ENCODE data around the gene SERPINF2. TPM values are rescaled to one million over a fixed set of nuclear protein-coding genes. Genes with fewer than 3 reads are reported as not detected.

SERPINF2 gene
- polyA plus RNA-seq, 1 of the 3 experiments (the other 2 are of a cell fraction), result 0.26 TPM

- TF ChIP-seq, protein P1, sequence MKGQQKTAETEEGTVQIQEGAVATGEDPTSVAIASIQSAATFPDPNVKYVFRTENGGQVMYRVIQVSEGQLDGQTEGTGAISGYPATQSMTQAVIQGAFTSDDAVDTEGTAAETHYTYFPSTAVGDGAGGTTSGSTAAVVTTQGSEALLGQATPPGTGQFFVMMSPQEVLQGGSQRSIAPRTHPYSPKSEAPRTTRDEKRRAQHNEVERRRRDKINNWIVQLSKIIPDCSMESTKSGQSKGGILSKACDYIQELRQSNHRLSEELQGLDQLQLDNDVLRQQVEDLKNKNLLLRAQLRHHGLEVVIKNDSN (IDR thresholded peaks at IDR 0.05; ENCODE audit: borderline replicate concordance, low read depth), result no peak
- TF ChIP-seq MXI1 (IDR thresholded peaks at IDR 0.05; ENCODE audit: low read depth, low read length), result no peak
Measured at GRCh38 chr17:1712271-1712670, 30.4 kb upstream of the SERPINF2 start (continued).

GRCh38 chr17:1713160-1713877, 29.4 kb upstream of the SERPINF2 start:
- POLR2A ChIA-PET, result no interaction called here
- Histone ChIP-seq H3K27me3 (ENCODE audit: insufficient read depth) (no peaks in the 10 kb centered on the region), H3K9me2 (no peaks in the 10 kb centered on the region), H3F3A (replicated peaks; ENCODE audit: insufficient read depth) (peaks cover 52% of the 10 kb centered on the region), H3K4me2 (peak overlapping the region; percentile 99), H3K36me3 (replicated peaks in 1 of 2; ENCODE audit: control insufficient read depth in 1 of 2, insufficient read depth in 2 of 2, low read length in 1 of 2) (peaks cover 26 to 31% of the 10 kb centered on the region in 2 experiments), H3K27ac (ENCODE audit: low read depth in 2 of 2, low read length in 1 of 2) (peak overlapping the region in 1 of 2 experiments; percentile 98; a peak in 3 of 4 replicates), H3K9me3 (no peaks in the 10 kb centered on the region), H3K4me3 (ENCODE audit: low read depth in 2 of 2, low read length in 1 of 2) (peak overlapping the region; percentile 77 to 95; a peak in 3 of 4 replicates), H4K20me1 (ENCODE audit: insufficient read depth) (peaks cover 48% of the 10 kb centered on the region), H3K4me1 (ENCODE audit: control insufficient read depth in 1 of 2, insufficient read depth in 2 of 2, low read depth in 1 of 2, low read length in 1 of 2) (peaks cover 18 to 33% of the 10 kb centered on the region in 2 experiments; a peak in 3 of 4 replicates), H3K79me2 (ENCODE audit: insufficient read depth) (peaks cover 59% of the 10 kb centered on the region), H2AFZ (ENCODE audit: low read depth) (no peak overlapping the region), H3K9ac (peak overlapping the region; percentile 98; the same call in 1 of the 2 replicates)
- 86% methylated on average over 10 of the region's 10 CpGs for WGBS (ENCODE audit: low lambda C conversion rate)
- TF ChIP-seq, protein P2, sequence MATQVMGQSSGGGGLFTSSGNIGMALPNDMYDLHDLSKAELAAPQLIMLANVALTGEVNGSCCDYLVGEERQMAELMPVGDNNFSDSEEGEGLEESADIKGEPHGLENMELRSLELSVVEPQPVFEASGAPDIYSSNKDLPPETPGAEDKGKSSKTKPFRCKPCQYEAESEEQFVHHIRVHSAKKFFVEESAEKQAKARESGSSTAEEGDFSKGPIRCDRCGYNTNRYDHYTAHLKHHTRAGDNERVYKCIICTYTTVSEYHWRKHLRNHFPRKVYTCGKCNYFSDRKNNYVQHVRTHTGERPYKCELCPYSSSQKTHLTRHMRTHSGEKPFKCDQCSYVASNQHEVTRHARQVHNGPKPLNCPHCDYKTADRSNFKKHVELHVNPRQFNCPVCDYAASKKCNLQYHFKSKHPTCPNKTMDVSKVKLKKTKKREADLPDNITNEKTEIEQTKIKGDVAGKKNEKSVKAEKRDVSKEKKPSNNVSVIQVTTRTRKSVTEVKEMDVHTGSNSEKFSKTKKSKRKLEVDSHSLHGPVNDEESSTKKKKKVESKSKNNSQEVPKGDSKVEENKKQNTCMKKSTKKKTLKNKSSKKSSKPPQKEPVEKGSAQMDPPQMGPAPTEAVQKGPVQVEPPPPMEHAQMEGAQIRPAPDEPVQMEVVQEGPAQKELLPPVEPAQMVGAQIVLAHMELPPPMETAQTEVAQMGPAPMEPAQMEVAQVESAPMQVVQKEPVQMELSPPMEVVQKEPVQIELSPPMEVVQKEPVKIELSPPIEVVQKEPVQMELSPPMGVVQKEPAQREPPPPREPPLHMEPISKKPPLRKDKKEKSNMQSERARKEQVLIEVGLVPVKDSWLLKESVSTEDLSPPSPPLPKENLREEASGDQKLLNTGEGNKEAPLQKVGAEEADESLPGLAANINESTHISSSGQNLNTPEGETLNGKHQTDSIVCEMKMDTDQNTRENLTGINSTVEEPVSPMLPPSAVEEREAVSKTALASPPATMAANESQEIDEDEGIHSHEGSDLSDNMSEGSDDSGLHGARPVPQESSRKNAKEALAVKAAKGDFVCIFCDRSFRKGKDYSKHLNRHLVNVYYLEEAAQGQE (IDR thresholded peaks at IDR 0.05; ENCODE audit: low read depth, low read length), result no peak
- no peak for TF ChIP-seq POLR2AphosphoS5 (IDR thresholded peaks at IDR 0.05; ENCODE audit: low read depth, low read length)
- TF ChIP-seq FOXM1 (IDR thresholded peaks at IDR 0.05; ENCODE audit: low read depth), result no peak
- TF ChIP-seq FOSL2 (IDR thresholded peaks at IDR 0.05; ENCODE audit: borderline replicate concordance, low read depth), result no peak
- TF ChIP-seq NRF1 (IDR thresholded peaks at IDR 0.05; ENCODE audit: low read depth, low read length), result no peak
- no peak for TF ChIP-seq NFIC (IDR thresholded peaks at IDR 0.05; ENCODE audit: borderline replicate concordance)
- TF ChIP-seq EP300 (IDR thresholded peaks at IDR 0.05; ENCODE audit: borderline replicate concordance in 1 of 2, low read depth in 1 of 2, low read length in 1 of 2), result no peak
- TF ChIP-seq YY1 (IDR thresholded peaks at IDR 0.05; ENCODE audit: low read depth), result no peak
- no peak for TF ChIP-seq CHD2 (IDR thresholded peaks at IDR 0.05; ENCODE audit: low read length, partially characterized antibody)
- TF ChIP-seq GABPA (IDR thresholded peaks at IDR 0.05; ENCODE audit: low read depth), result no peak
- no peak for TF ChIP-seq GATA2 (CRISPR knock-in tag; IDR thresholded peaks at IDR 0.05)
- TF ChIP-seq SMC3 (IDR thresholded peaks at IDR 0.05; ENCODE audit: low read depth, low read length), result no peak
- no peak for TF ChIP-seq EZH2phosphoT487 (IDR thresholded peaks at IDR 0.05; ENCODE audit: borderline replicate concordance, low read depth)
- TF ChIP-seq, protein P3, sequence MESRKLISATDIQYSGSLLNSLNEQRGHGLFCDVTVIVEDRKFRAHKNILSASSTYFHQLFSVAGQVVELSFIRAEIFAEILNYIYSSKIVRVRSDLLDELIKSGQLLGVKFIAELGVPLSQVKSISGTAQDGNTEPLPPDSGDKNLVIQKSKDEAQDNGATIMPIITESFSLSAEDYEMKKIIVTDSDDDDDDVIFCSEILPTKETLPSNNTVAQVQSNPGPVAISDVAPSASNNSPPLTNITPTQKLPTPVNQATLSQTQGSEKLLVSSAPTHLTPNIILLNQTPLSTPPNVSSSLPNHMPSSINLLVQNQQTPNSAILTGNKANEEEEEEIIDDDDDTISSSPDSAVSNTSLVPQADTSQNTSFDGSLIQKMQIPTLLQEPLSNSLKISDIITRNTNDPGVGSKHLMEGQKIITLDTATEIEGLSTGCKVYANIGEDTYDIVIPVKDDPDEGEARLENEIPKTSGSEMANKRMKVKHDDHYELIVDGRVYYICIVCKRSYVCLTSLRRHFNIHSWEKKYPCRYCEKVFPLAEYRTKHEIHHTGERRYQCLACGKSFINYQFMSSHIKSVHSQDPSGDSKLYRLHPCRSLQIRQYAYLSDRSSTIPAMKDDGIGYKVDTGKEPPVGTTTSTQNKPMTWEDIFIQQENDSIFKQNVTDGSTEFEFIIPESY (IDR thresholded peaks at IDR 0.05; ENCODE audit: borderline replicate concordance, low read depth), result no peak
- no peak for TF ChIP-seq TCF12 (IDR thresholded peaks at IDR 0.05)
- TF ChIP-seq, protein P4, sequence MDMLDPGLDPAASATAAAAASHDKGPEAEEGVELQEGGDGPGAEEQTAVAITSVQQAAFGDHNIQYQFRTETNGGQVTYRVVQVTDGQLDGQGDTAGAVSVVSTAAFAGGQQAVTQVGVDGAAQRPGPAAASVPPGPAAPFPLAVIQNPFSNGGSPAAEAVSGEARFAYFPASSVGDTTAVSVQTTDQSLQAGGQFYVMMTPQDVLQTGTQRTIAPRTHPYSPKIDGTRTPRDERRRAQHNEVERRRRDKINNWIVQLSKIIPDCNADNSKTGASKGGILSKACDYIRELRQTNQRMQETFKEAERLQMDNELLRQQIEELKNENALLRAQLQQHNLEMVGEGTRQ (IDR thresholded peaks at IDR 0.05; ENCODE audit: borderline replicate concordance, low read depth, low read length), result no peak
- TF ChIP-seq, protein P5, sequence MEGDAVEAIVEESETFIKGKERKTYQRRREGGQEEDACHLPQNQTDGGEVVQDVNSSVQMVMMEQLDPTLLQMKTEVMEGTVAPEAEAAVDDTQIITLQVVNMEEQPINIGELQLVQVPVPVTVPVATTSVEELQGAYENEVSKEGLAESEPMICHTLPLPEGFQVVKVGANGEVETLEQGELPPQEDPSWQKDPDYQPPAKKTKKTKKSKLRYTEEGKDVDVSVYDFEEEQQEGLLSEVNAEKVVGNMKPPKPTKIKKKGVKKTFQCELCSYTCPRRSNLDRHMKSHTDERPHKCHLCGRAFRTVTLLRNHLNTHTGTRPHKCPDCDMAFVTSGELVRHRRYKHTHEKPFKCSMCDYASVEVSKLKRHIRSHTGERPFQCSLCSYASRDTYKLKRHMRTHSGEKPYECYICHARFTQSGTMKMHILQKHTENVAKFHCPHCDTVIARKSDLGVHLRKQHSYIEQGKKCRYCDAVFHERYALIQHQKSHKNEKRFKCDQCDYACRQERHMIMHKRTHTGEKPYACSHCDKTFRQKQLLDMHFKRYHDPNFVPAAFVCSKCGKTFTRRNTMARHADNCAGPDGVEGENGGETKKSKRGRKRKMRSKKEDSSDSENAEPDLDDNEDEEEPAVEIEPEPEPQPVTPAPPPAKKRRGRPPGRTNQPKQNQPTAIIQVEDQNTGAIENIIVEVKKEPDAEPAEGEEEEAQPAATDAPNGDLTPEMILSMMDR (IDR thresholded peaks at IDR 0.05), result no peak
- no peak for TF ChIP-seq MXI1 (IDR thresholded peaks at IDR 0.05; ENCODE audit: low read depth, low read length)
- TF ChIP-seq RAD21 (IDR thresholded peaks at IDR 0.05; ENCODE audit: low read length), result no peak
- DNase-seq, result no peak
- CTCF ChIA-PET, result interaction anchor here (0.6 to 1.8 kb wide), 10 partner anchors 11 to 196 kb away, joined by 3 to 8 read pairs (median 4); partner anchors contain the start of gene WDR81
